K562 (cell line): ENCODE data around the gene PCNX3. TPM values are rescaled to one million over a fixed set of nuclear protein-coding genes. Genes with fewer than 3 reads are reported as not detected.

Experiments used
- ARID1B ChIP-seq: fragments of 450-650 bp; IDR thresholded peaks from 2 replicates; pipeline ENCODE4 v1.6.1; 2016; ENCODE audit warnings: antibody characterized with exemption, mild to moderate bottlenecking, inconsistent platforms
- CBX5 ChIP-seq: IDR thresholded peaks from 2 replicates; pipeline ENCODE4 v1.6.1; 2014; ENCODE audit warnings: low read depth, borderline replicate concordance
- CHD2 ChIP-seq: IDR thresholded peaks from 2 replicates; pipeline ENCODE4 v1.6.1; 2011; ENCODE audit warnings: low read depth, low read length
- ESRRB ChIP-seq: fragments of 250-450 bp; sonication (Bioruptor Pico); IDR thresholded peaks from 2 replicates; pipeline ENCODE4 v1.5.0; 2020; ENCODE audit warnings: mild to moderate bottlenecking, moderate library complexity, borderline replicate concordance
- ETV6 ChIP-seq, 3 experiments: fragments of 150-350 bp in 1 of 3; sonication (generic) in 1 of 3; formaldehyde crosslinking in 1 of 3; IDR thresholded peaks; 2 replicates each; pipeline versions ENCODE4 v1.6.1 to v1.8.0; 2014 to 2022; ENCODE audit warnings: borderline replicate concordance in 2 of 3, low read depth in 2 of 3, antibody characterized with exemption in 1 of 3, low read length in 1 of 3, mild to moderate bottlenecking in 1 of 3, missing genetic modification reagents in 1 of 3
- IRF2 ChIP-seq: sonication (generic); formaldehyde crosslinking; IDR thresholded peaks from 2 replicates; pipeline ENCODE4 v1.8.1; 2022; ENCODE audit warnings: mild to moderate bottlenecking, missing genetic modification reagents
- KLF6 ChIP-seq: fragments of 250-450 bp; sonication (Bioruptor Pico); IDR thresholded peaks from 2 replicates; pipeline ENCODE4 v1.4.0; 2020; ENCODE audit warnings: mild to moderate bottlenecking, moderate library complexity, borderline replicate concordance
- NFATC3 ChIP-seq: fragments of 450-650 bp; IDR thresholded peaks from 2 replicates; pipeline ENCODE4 v1.6.1; 2017; ENCODE audit warnings: mild to moderate bottlenecking
- NR1H2 ChIP-seq: sonication (generic); formaldehyde crosslinking; IDR thresholded peaks from 2 replicates; pipeline ENCODE4 v1.4.0; 2020; ENCODE audit warnings: mild to moderate bottlenecking, missing genetic modification reagents
- OTX1 ChIP-seq: fragments of 450-650 bp; formaldehyde crosslinking; IDR thresholded peaks from 2 replicates; pipeline ENCODE4 v1.4.0; 2022; ENCODE audit warnings: mild to moderate bottlenecking
- PHB ChIP-seq: fragments of 250-450 bp; sonication (Bioruptor Pico); IDR thresholded peaks from 2 replicates; pipeline ENCODE4 v1.5.0; 2021
- SMARCA5 ChIP-seq: fragments of 450-650 bp; IDR thresholded peaks from 2 replicates; pipeline ENCODE4 v1.6.1; 2016
- ZBTB5 ChIP-seq: fragments of 450-650 bp; IDR thresholded peaks from 2 replicates; pipeline ENCODE4 v1.6.1; 2017; ENCODE audit warnings: antibody characterized with exemption
- ZNF224 ChIP-seq: sonication (generic); formaldehyde crosslinking; IDR thresholded peaks from 2 replicates; pipeline ENCODE4 v1.8.0; 2022; ENCODE audit warnings: mild to moderate bottlenecking, missing genetic modification reagents
- ZNF316 ChIP-seq: fragments of 450-650 bp; IDR thresholded peaks from 2 replicates; pipeline ENCODE4 v1.6.1; 2016
- ZNF324 ChIP-seq: fragments of 250-450 bp; sonication (Bioruptor Pico); IDR thresholded peaks from 2 replicates; pipeline ENCODE4 v1.4.0; 2020; ENCODE audit warnings: mild to moderate bottlenecking
- ZNF766 ChIP-seq: fragments of 200-800 bp; sonication (Bioruptor generic); conservative IDR thresholded peaks from 2 replicates; pipeline ENCODE4 v1.6.1; 2016; ENCODE audit warnings: missing genetic modification characterization, missing compliant biosample characterization
- polyA plus RNA-seq, 8 experiments: library from polyadenylated mRNA; depleted of rRNA in 4 of 8; stranded (reverse) in 5 of 8; unstranded in 3 of 8; fragments of >200 nt; fragmentation: Nextera tagmentation in 2 of 8; fragmentation: Illumina TruSeq in 1 of 8; extraction: Ambion mirVana in 2 of 8; extraction: Trizol in 1 of 8; gene quantifications; 2 replicates each; pipeline versions ENCODE4 v1.2.1 to v1.2.3, GENCODE V29; 2011 to 2014; ENCODE audit warnings: inconsistent platforms in 1 of 8, missing spikeins in 1 of 8
- total RNA-seq, 7 experiments: library from RNA; depleted of rRNA in 6 of 7; stranded (reverse); fragments of >200 nt in 6 of 7; fragmentation: Illumina TruSeq in 2 of 7; extraction: Trizol in 2 of 7; gene quantifications; 2 replicates each; pipeline versions ENCODE4 v1.2.1 to v1.2.3, GENCODE V29; 2011 to 2021; ENCODE audit warnings: low replicate concordance in 1 of 7
- TF ChIP-seq, protein P1 (sequence below): sonication (generic); formaldehyde crosslinking; IDR thresholded peaks from 2 replicates; pipeline ENCODE4 v1.8.1; 2022; ENCODE audit warnings: missing genetic modification reagents
- TF ChIP-seq, protein P2 (sequence below): sonication (generic); formaldehyde crosslinking; IDR thresholded peaks from 2 replicates; pipeline ENCODE4 v1.8.0; 2023; ENCODE audit warnings: mild to moderate bottlenecking, missing genetic modification reagents
- TF ChIP-seq, protein P3 (sequence below): sonication (generic); formaldehyde crosslinking; IDR thresholded peaks from 2 replicates; pipeline ENCODE4 v1.8.0; 2023; ENCODE audit warnings: mild to moderate bottlenecking, missing genetic modification reagents

PCNX3 gene
- total and polyA plus RNA-seq, 9 of the 15 experiments (the other 6 are each of a cell fraction or from before 2014, with no cell fraction given), result 0.11 to 47.8 (median 12.8) TPM

DNA sequence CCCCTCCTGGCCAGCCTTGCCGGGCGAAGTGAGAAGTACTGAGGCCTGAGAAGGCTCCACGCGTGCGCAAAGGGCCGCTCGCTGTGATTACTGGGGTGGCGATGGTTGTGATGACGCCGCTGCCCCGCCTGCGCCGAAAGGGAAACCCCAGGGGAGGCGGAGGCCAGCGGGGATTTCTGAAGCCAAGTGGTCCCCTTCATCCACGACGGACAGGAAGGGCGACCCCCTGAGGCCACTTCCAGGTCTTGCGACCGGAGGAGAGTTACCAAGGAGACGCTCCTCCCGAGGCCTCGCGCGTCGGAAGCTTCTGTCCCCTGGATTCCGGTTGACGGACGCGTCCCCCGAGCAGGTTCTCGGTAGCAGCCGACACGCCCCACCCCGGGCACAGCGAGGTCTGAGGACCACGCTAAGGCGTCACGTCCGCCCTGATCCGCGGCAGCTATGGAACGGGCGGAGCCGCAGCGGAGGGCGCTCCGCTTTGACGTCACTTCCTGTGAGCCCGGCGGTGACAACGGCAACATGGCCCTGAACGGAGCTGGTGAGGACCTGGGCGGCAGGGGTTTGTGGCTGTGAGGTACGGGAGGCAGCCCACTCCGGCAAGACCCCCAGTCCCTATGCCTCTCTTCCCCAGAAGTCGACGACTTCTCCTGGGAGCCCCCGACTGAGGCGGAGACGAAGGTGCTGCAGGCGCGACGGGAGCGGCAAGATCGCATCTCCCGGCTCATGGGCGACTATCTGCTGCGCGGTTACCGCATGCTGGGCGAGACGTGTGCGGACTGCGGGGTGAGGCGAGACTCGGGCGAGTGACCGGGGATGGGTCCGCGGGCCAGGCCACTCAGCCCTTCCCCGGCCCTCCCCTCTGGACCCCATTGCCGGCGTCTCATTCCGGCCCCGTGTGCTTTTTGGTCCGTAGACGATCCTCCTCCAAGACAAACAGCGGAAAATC lies 45.3 kb upstream of the PCNX3 start, which contains the start of gene ZNRD2 (continued):
- TF ChIP-seq ARID1B (0 out of 2 replicates have a peak, but pooled peaks have one; percentile 35), ETV6 (IDR thresholded peaks at IDR 0.05; ENCODE audit: borderline replicate concordance in 1 of 2, low read depth in 2 of 2, low read length in 1 of 2) (no peak), ETV6 (CRISPR knock-in tag; IDR thresholded peaks at IDR 0.05; ENCODE audit: borderline replicate concordance) (no peak), NFATC3 (no peak), OTX1 (CRISPR knock-in tag) (no peak), NR1H2 (no peak), ZNF324 (no peak), ESRRB (CRISPR knock-in tag) (no peak), CBX5 (peak; percentile 44; the same call in 1 of the 2 replicates), CHD2 (no peak), ZNF766 (CRISPR knock-in tag) (no peak), KLF6 (CRISPR knock-in tag) (peak; percentile 48; the same call in 1 of the 2 replicates), PHB (CRISPR knock-in tag) (0 out of 2 replicates have a peak, but pooled peaks have one; percentile 15), SMARCA5 (no peak), ZNF316 (no peak), ZNF224 (CRISPR knock-in tag) (no peak), ZBTB5 (no peak), IRF2 (CRISPR knock-in tag) (no peak)
- TF ChIP-seq, protein P1, sequence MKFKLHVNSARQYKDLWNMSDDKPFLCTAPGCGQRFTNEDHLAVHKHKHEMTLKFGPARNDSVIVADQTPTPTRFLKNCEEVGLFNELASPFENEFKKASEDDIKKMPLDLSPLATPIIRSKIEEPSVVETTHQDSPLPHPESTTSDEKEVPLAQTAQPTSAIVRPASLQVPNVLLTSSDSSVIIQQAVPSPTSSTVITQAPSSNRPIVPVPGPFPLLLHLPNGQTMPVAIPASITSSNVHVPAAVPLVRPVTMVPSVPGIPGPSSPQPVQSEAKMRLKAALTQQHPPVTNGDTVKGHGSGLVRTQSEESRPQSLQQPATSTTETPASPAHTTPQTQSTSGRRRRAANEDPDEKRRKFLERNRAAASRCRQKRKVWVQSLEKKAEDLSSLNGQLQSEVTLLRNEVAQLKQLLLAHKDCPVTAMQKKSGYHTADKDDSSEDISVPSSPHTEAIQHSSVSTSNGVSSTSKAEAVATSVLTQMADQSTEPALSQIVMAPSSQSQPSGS, result no peak
- TF ChIP-seq, protein P2, sequence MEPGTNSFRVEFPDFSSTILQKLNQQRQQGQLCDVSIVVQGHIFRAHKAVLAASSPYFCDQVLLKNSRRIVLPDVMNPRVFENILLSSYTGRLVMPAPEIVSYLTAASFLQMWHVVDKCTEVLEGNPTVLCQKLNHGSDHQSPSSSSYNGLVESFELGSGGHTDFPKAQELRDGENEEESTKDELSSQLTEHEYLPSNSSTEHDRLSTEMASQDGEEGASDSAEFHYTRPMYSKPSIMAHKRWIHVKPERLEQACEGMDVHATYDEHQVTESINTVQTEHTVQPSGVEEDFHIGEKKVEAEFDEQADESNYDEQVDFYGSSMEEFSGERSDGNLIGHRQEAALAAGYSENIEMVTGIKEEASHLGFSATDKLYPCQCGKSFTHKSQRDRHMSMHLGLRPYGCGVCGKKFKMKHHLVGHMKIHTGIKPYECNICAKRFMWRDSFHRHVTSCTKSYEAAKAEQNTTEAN (CRISPR knock-in tag), result no peak
- TF ChIP-seq, protein P3, sequence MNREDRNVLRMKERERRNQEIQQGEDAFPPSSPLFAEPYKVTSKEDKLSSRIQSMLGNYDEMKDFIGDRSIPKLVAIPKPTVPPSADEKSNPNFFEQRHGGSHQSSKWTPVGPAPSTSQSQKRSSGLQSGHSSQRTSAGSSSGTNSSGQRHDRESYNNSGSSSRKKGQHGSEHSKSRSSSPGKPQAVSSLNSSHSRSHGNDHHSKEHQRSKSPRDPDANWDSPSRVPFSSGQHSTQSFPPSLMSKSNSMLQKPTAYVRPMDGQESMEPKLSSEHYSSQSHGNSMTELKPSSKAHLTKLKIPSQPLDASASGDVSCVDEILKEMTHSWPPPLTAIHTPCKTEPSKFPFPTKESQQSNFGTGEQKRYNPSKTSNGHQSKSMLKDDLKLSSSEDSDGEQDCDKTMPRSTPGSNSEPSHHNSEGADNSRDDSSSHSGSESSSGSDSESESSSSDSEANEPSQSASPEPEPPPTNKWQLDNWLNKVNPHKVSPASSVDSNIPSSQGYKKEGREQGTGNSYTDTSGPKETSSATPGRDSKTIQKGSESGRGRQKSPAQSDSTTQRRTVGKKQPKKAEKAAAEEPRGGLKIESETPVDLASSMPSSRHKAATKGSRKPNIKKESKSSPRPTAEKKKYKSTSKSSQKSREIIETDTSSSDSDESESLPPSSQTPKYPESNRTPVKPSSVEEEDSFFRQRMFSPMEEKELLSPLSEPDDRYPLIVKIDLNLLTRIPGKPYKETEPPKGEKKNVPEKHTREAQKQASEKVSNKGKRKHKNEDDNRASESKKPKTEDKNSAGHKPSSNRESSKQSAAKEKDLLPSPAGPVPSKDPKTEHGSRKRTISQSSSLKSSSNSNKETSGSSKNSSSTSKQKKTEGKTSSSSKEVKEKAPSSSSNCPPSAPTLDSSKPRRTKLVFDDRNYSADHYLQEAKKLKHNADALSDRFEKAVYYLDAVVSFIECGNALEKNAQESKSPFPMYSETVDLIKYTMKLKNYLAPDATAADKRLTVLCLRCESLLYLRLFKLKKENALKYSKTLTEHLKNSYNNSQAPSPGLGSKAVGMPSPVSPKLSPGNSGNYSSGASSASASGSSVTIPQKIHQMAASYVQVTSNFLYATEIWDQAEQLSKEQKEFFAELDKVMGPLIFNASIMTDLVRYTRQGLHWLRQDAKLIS (CRISPR knock-in tag), result no peak; the same call in 1 of the 2 replicates
